LNCaP clone FGC (cell line): Measurements from ENCODE around the gene PTPRN.

Experiments used
- DNase-seq: peaks from one replicate; pipeline ENCODE4 v3.0.0-alpha.2; 2011; ENCODE audit warnings: low read depth
- H3K4me3 ChIP-seq: 2 replicates; pipeline ENCODE4 v1.5.1; 2011; ENCODE audit warnings: mild to moderate bottlenecking, low read depth, low read length, control low read depth
- CTCF ChIP-seq: IDR thresholded peaks from 2 replicates; pipeline ENCODE4 v1.5.1; 2012; ENCODE audit warnings: mild to moderate bottlenecking; ENCODE audit not compliant: control insufficient read depth, insufficient read depth; ENCODE audit errors: extremely low read depth

PTPRN gene

GRCh38 chr2:219244789-219245147 lies 64.4 kb downstream of the PTPRN start:
- TF ChIP-seq CTCF = no peak
- H3K4me3 ChIP-seq = peak overlapping the region; percentile 92
- DNase-seq = no peak

- no peak overlapping the region for H3K4me3 ChIP-seq
- no peak for TF ChIP-seq CTCF
- DNase-seq = no peak
These were observed 65.9 kb downstream of the PTPRN start for GRCh38 chr2:219243291-219243761.
